Naive thymus-derived CD4-positive, alpha-beta T cell (primary cell): ENCODE measurements around the gene DVL2. TPM values are rescaled to one million over a fixed set of nuclear protein-coding genes. Genes with fewer than 3 reads are reported as not detected.

Source experiments
- ATAC-seq: fragments of 150-1000 bp; cut with Tn5 transposase; 2 replicates; pipeline ENCODE4 v1.10.0; 2021; ENCODE audit warnings: mild to moderate bottlenecking, moderate library complexity
- CTCF ChIA-PET: fragments of 350-600 bp; sonication (Branson Sonifier 250); formaldehyde crosslinking; loops from one replicate; lab custom pipeline; 2021; ENCODE audit warnings: antibody characterized with exemption; lab: Charles Lee
- POLR2A ChIA-PET: fragments of 350-600 bp; sonication (Branson Sonifier 250); formaldehyde crosslinking; loops from one replicate; lab custom pipeline; 2021; ENCODE audit warnings: antibody characterized with exemption, inconsistent platforms; lab: Charles Lee
- DNase-seq, 9 donors: peaks; one replicate each; pipeline versions ENCODE4 v3.0.0 to v3.0.0-alpha.2; 2020 to 2022; ENCODE audit warnings: mixed read lengths in 1 of 9
- H3K27ac ChIP-seq: one replicate; pipeline ENCODE4 v1.7.0; 2013; ENCODE audit warnings: mild to moderate bottlenecking, low read depth, low read length, moderate library complexity
- H3K27me3 ChIP-seq, 2 donors: one replicate each; pipeline ENCODE4 v1.7.0; 2013; ENCODE audit warnings: low read length in 2 of 2, mild to moderate bottlenecking in 2 of 2, moderate library complexity in 2 of 2; ENCODE audit not compliant: control insufficient read depth in 2 of 2, insufficient read depth in 2 of 2
- H3K36me3 ChIP-seq, 3 experiments: 1 replicate in 2 of 3; 2 replicates in 1 of 3; pipeline ENCODE4 v1.7.0; 2013; ENCODE audit warnings: low read length in 3 of 3, mild to moderate bottlenecking in 3 of 3, moderate library complexity in 1 of 3; ENCODE audit not compliant: insufficient read depth in 3 of 3, control insufficient read depth in 2 of 3
- H3K4me1 ChIP-seq, 2 donors: one replicate each; pipeline ENCODE4 v1.7.0; 2013; ENCODE audit warnings: low read length in 2 of 2, mild to moderate bottlenecking in 2 of 2, moderate library complexity in 1 of 2; ENCODE audit not compliant: control insufficient read depth in 2 of 2, insufficient read depth in 2 of 2
- H3K4me3 ChIP-seq: 2 replicates; pipeline ENCODE4 v1.7.0; 2013; ENCODE audit warnings: mild to moderate bottlenecking, low read length
- H3K9me3 ChIP-seq, 3 experiments: 1 replicate in 2 of 3; 2 replicates in 1 of 3; pipeline ENCODE4 v1.7.0; 2013; ENCODE audit warnings: low read length in 3 of 3; ENCODE audit not compliant: control insufficient read depth in 2 of 3
- H3K27ac Mint-ChIP-seq, 9 donors: one replicate each; pipeline ENCODE4 v1.8.0; 2020 to 2022; ENCODE audit warnings: mixed read lengths in 9 of 9, mild to moderate bottlenecking in 8 of 9, moderate library complexity in 5 of 9, inconsistent platforms in 2 of 9
- H3K27me3 Mint-ChIP-seq, 5 donors: one replicate each; pipeline ENCODE4 v1.8.0; 2021 to 2022; ENCODE audit warnings: mixed read lengths in 5 of 5, mild to moderate bottlenecking in 1 of 5
- H3K36me3 Mint-ChIP-seq, 5 donors: one replicate each; pipeline ENCODE4 v1.8.0; 2020 to 2022; ENCODE audit warnings: mixed read lengths in 5 of 5, mild to moderate bottlenecking in 3 of 5, inconsistent platforms in 1 of 5
- H3K4me1 Mint-ChIP-seq, 7 donors: one replicate each; pipeline ENCODE4 v1.8.0; 2020 to 2022; ENCODE audit warnings: mixed read lengths in 7 of 7, mild to moderate bottlenecking in 3 of 7, inconsistent platforms in 1 of 7
- H3K4me3 Mint-ChIP-seq, 10 donors: one replicate each; pipeline ENCODE4 v1.8.0; 2020 to 2022; ENCODE audit warnings: mild to moderate bottlenecking in 10 of 10, mixed read lengths in 10 of 10, moderate library complexity in 6 of 10, inconsistent platforms in 2 of 10
- H3K9me3 Mint-ChIP-seq, 11 donors: one replicate each; pipeline ENCODE4 v1.8.0; 2020 to 2022; ENCODE audit warnings: mixed read lengths in 11 of 11, mild to moderate bottlenecking in 4 of 11, inconsistent platforms in 1 of 11, moderate library complexity in 1 of 11
- intact Hi-C, 2 donors: fragments of 100-400 bp; cut with micrococcal nuclease; formaldehyde crosslinking; loops; one replicate each; pipeline ENCODE4 v1.15.1; 2023
- polyA plus RNA-seq, 2 donors: library from polyadenylated mRNA; unstranded; fragments of 300-500 nt; fragmentation: Illumina TruSeq; gene quantifications; one replicate each; pipeline ENCODE4 v1.2.3, GENCODE V29; 2021
- total RNA-seq, 6 experiments: library from RNA in 5 of 6; stranded (reverse) in 5 of 6; gene quantifications; 1 replicate in 5 of 6; 2 replicates in 1 of 6; pipeline ENCODE4 v1.2.3 and lab custom pipeline; 2021 to 2026

Gene DVL2
- total and polyA plus RNA-seq, 7 experiments from 2014 or later: 15.1 to 91.5 (median 51.3) TPM

DNA sequence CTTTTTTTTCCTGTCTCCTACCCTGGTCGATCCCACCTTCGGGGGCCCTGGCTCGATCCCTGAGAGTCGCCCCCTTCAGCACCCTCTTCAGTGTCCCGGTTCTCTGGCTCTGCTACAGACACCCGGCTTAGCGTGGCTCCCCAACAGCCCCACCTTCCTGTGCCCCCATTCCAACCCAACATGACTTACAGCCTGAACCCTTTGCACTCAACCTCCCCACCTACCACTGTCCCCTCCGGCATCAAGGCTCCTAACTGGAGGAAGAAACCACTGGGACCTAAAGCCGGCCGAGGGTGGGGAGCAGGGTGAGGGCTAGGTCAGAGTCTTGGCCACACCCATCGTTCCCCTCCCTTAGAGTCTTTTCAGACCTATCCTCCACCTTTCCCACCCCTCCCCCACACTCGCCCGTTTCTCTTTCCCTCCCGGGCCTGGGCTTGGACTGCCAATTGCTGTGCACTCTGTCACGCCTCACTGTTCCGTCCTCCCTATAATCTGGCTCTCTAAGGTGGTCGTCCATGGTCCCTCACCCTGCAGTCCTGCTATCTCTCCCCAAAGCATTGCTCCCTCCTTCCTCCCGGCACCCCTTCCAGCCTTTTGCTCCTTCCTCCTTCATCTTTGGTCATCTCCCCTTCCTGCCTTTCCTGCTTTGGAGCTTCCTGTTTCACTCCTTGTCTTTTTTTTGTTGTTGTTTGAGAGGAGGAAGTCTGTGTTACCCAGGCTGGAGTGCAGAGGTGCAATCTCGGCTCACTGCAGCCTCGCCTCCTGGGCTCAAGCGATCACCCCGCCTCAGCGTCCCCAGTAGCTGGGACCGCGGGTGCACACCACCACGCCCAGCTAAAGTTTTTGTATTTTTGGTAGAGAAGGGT is 28.9 kb upstream of the DVL2 start:
- Mint-ChIP-seq H3K4me3 (peak overlapping the region; percentile 69 to 90 (median 84)), H3K27ac (peak overlapping the region; percentile 0 to 84 (median 70)), H3K36me3 (peaks cover 0 to 5% (median 0%) of the 10 kb centered on the region in 5 donors), H3K4me1 (peaks cover 18 to 32% (median 28%) of the 10 kb centered on the region in 7 donors), H3K9me3 (peaks cover 0 to 2% (median 0%) of the 10 kb centered on the region in 11 donors), H3K27me3 (peaks cover 0 to 36% (median 15%) of the 10 kb centered on the region in 5 donors)
- Histone ChIP-seq H3K4me3 (peak overlapping the region; percentile 39), H3K4me1 (peaks cover 13 to 19% of the 10 kb centered on the region in 2 donors), H3K9me3 (no peaks in the 10 kb centered on the region), H3K27ac (no peak overlapping the region), H3K36me3 (peaks cover 0 to 11% (median 0%) of the 10 kb centered on the region in 3 experiments), H3K27me3 (no peaks in the 10 kb centered on the region)
- peak; percentile 29 for ATAC-seq
- ChIA-PET POLR2A (interaction anchor here (0.6 to 1.2 kb wide), 5 partner anchors 11 to 320 kb away, joined by 3 to 4 read pairs (median 4); partner anchors contain the start of genes ACAP1 and MPDU1), CTCF (interaction anchor here (0.6 kb wide), 1 partner anchor 12 kb away, joined by 3 read pairs; no protein-coding TSS in a partner anchor)
- intact Hi-C loops: loop anchor here in 1 of 2 donors (1.0 kb wide), 1 partner anchor 25 kb away; no protein-coding TSS in a partner anchor
- DNase-seq: peak in 1 of 9 donors; percentile 26

DNA sequence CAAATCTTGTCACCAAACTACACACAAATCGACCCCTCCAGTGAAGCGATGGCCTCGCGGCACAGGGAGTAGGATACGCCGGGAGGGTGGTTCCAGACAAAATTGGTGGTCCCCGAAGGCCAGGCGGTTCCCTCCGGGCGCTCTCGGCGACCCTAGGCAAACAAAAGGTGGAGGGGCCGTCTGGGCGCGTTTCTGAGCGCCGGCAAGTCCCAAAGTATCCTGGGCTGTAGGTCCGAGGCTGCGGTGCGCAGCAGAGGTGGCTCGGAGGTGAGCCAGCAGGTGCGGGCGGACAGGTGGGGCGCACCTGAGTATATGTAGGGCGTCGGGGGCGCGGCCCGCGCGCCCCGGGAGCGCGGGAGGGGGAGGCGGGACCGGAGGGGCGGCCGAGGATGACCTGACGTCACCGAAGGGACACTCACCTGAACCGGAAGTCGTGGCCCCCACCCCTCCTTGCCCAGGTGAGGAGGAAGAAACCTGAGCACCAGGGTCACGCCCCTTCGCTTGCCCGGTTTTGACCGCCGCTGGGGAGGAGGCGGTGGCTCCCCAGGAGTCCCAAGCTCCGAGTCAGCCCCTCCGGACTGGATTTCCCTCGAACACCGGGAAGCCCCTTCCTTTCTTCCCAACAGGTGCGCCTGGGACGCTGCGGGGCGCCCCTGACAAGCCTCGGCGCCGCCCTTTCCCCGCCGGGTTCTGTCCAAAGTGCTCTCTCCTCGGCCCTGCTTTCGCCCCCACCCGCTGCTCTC is 28.0 kb upstream of the DVL2 start, which contains the start of gene CLDN7:
TSS of gene CLDN7 (minus strand) at position 287 of the 743 bp plus-strand sequence. CDS start 435 bp downstream, outside the sequence.
- peak within 1 kb of the TSS; percentile 29 to 84 (median 70) for H3K27ac Mint-ChIP-seq
- H3K27me3 Mint-ChIP-seq: peaks cover 0 to 36% (median 15%) of the 10 kb centered on the region in 5 donors
- ATAC-seq (no peak), DNase-seq (no peak)
- peak within 1 kb of the TSS; percentile 68 for H3K27ac ChIP-seq
- peaks cover 13 to 19% of the 10 kb centered on the region in 2 donors for H3K4me1 ChIP-seq
- no peaks in the 10 kb centered on the region for H3K9me3 ChIP-seq
- H3K36me3 Mint-ChIP-seq: peaks cover 0 to 5% (median 0%) of the 10 kb centered on the region in 5 donors
- ChIA-PET POLR2A (interaction anchor here (1.2 kb wide), 2 partner anchors 34 to 46 kb away, joined by 3 to 4 read pairs; no protein-coding TSS in a partner anchor), CTCF (no interaction called here)
- peak within 1 kb of the TSS; percentile 71 to 90 (median 84) for H3K4me3 Mint-ChIP-seq
- peaks cover 0 to 14% (median 0%) of the 10 kb centered on the region in 3 experiments for H3K36me3 ChIP-seq
- intact Hi-C loops: no loop called here
- peaks cover 0 to 2% (median 0%) of the 10 kb centered on the region in 11 donors for H3K9me3 Mint-ChIP-seq
- no peaks in the 10 kb centered on the region for H3K27me3 ChIP-seq
- peaks cover 18 to 32% (median 28%) of the 10 kb centered on the region in 7 donors for H3K4me1 Mint-ChIP-seq
- peak within 1 kb of the TSS; percentile 59 for H3K4me3 ChIP-seq

GRCh38 chr17:7261379-7262191 is 27.3 kb upstream of the DVL2 start:
- Mint-ChIP-seq H3K9me3 (peaks cover 0 to 2% (median 0%) of the 10 kb centered on the region in 11 donors), H3K36me3 (peaks cover 0 to 9% (median 2%) of the 10 kb centered on the region in 5 donors), H3K27ac (peak overlapping the region in 8 of 9 donors; percentile 29 to 68 (median 54)), H3K4me1 (peaks cover 18 to 32% (median 28%) of the 10 kb centered on the region in 7 donors), H3K27me3 (peaks cover 0 to 32% (median 14%) of the 10 kb centered on the region in 5 donors), H3K4me3 (peak overlapping the region; percentile 65 to 87 (median 76))
- Histone ChIP-seq H3K27me3 (no peaks in the 10 kb centered on the region), H3K9me3 (no peaks in the 10 kb centered on the region), H3K27ac (peak overlapping the region; percentile 68), H3K4me3 (peak overlapping the region; percentile 59), H3K36me3 (peaks cover 0 to 22% (median 0%) of the 10 kb centered on the region in 3 experiments), H3K4me1 (peaks cover 13 to 19% of the 10 kb centered on the region in 2 donors)
- ChIA-PET CTCF (no interaction called here), POLR2A (interaction anchor here (0.7 to 1.2 kb wide), 4 partner anchors 21 to 175 kb away, joined by 3 to 5 read pairs (median 4); no protein-coding TSS in a partner anchor)
- ATAC-seq: peak; percentile 58
- intact Hi-C loops: loop anchor here (1.0 kb wide), 2 partner anchors 9 to 20 kb away; partner anchors contain the start of genes ELP5 (in 1 of the 2) and SLC2A4 (in 1 of the 2)
- peak in 1 of 9 donors; percentile 34 for DNase-seq

GRCh38 chr17:7260651-7261378 is 26.5 kb upstream of the DVL2 start:
- CTCF ChIA-PET: interaction anchor here (0.6 kb wide), 1 partner anchor 670 kb away, joined by 3 read pairs; no protein-coding TSS in a partner anchor
- Mint-ChIP-seq H3K27ac (peak overlapping the region in 7 of 9 donors; percentile 42 to 75 (median 68)), H3K36me3 (peaks cover 0 to 13% (median 6%) of the 10 kb centered on the region in 5 donors), H3K9me3 (peaks cover 0 to 2% (median 0%) of the 10 kb centered on the region in 11 donors), H3K4me1 (peaks cover 18 to 36% (median 28%) of the 10 kb centered on the region in 7 donors), H3K27me3 (peaks cover 0 to 30% (median 14%) of the 10 kb centered on the region in 5 donors), H3K4me3 (peak overlapping the region; percentile 49 to 87 (median 73))
- POLR2A ChIA-PET: interaction anchor here (0.7 to 1.2 kb wide), 4 partner anchors 21 to 176 kb away, joined by 3 to 5 read pairs (median 4); partner anchors contain the start of gene ACAP1
- Histone ChIP-seq H3K27me3 (no peaks in the 10 kb centered on the region), H3K27ac (peak overlapping the region; percentile 68), H3K4me3 (peak overlapping the region; percentile 59), H3K36me3 (peaks cover 0 to 29% (median 0%) of the 10 kb centered on the region in 3 experiments), H3K9me3 (no peaks in the 10 kb centered on the region), H3K4me1 (peaks cover 13 to 19% of the 10 kb centered on the region in 2 donors)
- intact Hi-C loops: loop anchor here (1.0 kb wide), 2 partner anchors 9 to 20 kb away; partner anchors contain the start of genes ELP5 (in 1 of the 2) and SLC2A4 (in 1 of the 2)
- DNase-seq (peak in 1 of 9 donors; percentile 28), ATAC-seq (peak; percentile 63)

DNA sequence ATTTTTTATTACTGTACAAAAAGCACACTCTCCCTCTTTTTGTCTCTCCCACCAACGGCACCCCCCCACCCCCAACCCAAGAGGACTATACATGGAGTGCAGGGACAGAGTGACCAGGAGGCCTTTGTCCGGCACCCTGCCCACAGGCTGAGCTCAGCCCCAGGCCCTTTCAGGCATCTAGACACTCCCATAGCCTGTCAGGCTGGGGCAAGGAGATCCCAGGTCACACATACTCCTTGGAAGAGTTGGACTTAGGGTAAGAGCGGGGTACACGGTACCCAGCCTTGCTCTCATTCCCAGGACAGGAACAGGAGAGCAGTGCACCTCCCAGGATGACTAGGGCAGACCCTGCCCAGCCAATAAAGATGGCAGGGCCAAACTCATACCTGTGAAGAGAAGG is 25.8 kb upstream of the DVL2 start:
- H3K36me3 Mint-ChIP-seq: peaks cover 0 to 13% (median 6%) of the 10 kb centered on the region in 5 donors
- peak overlapping the region in 9 of 10 donors; percentile 32 to 87 (median 68) for H3K4me3 Mint-ChIP-seq
- H3K36me3 ChIP-seq: peaks cover 0 to 36% (median 0%) of the 10 kb centered on the region in 3 experiments
- no peak overlapping the region for H3K4me3 ChIP-seq
- no peak for DNase-seq
- CTCF ChIA-PET: interaction anchor here (1.5 kb wide), 1 partner anchor 36 kb away, joined by 4 read pairs; no protein-coding TSS in a partner anchor
- peak overlapping the region in 7 of 9 donors; percentile 41 to 75 (median 58) for H3K27ac Mint-ChIP-seq
- intact Hi-C loops: no loop called here
- H3K27ac ChIP-seq: peak overlapping the region; percentile 68
- ATAC-seq: no peak
- H3K9me3 ChIP-seq: no peaks in the 10 kb centered on the region
- peaks cover 13 to 19% of the 10 kb centered on the region in 2 donors for H3K4me1 ChIP-seq
- H3K27me3 Mint-ChIP-seq: peaks cover 0 to 30% (median 14%) of the 10 kb centered on the region in 5 donors
- peaks cover 18 to 36% (median 28%) of the 10 kb centered on the region in 7 donors for H3K4me1 Mint-ChIP-seq
- peaks cover 0 to 2% (median 0%) of the 10 kb centered on the region in 11 donors for H3K9me3 Mint-ChIP-seq
- no peaks in the 10 kb centered on the region for H3K27me3 ChIP-seq
- POLR2A ChIA-PET: interaction anchor here (0.9 to 1.2 kb wide), 3 partner anchors 46 to 76 kb away, joined by 4 read pairs; partner anchors contain the start of gene ACAP1
